Panc1 (cell line): Measurements from ENCODE around the gene ZNF324B. TPM values are rescaled to one million over a fixed set of nuclear protein-coding genes. Genes with fewer than 3 reads are reported as not detected.
"Not testable (repeated sequence)": the region's sequence is repeated elsewhere in the genome, so short reads cannot be mapped to it uniquely, and the experiment has no call there.

Source experiments
- ATAC-seq: fragments of 200-7000 bp; cut with Tn5 transposase; 2 replicates; pipeline ENCODE4 v1.9.1; 2020; ENCODE audit warnings: mild to moderate bottlenecking, moderate library complexity
- BruUV-seq: library from RNA; stranded (reverse); fragments of 400-500 nt; replicated peaks from 2 replicates; lab custom pipeline; 2021; lab: Mats Ljungman, UMichigan
- CTCF ChIA-PET: fragments of 300-600 bp; sonication (Branson Sonifier 250); formaldehyde crosslinking; loops from one replicate; lab custom pipeline; 2022; ENCODE audit warnings: antibody characterized with exemption; lab: Charles Lee
- POLR2A ChIA-PET: fragments of 300-600 bp; sonication (Branson Sonifier 250); formaldehyde crosslinking; loops from one replicate; lab custom pipeline; 2022; ENCODE audit warnings: antibody characterized with exemption; lab: Charles Lee
- DNase-seq: peaks from one replicate; pipeline ENCODE4 v3.0.0-alpha.2; 2010; ENCODE audit warnings: low read depth, low spot score
- H3K27ac ChIP-seq: 2 replicates; pipeline ENCODE4 v1.5.1; 2011; ENCODE audit warnings: mild to moderate bottlenecking, low read length, inconsistent platforms
- H3K27me3 ChIP-seq: fragments of 200-500 bp; sonication (Bioruptor generic); 2 replicates; pipeline ENCODE4 v1.6.0; 2014; ENCODE audit warnings: low read length, inconsistent platforms; ENCODE audit not compliant: control insufficient read depth, insufficient read depth
- H3K36me3 ChIP-seq: fragments of 200-500 bp; sonication (Bioruptor generic); 2 replicates; pipeline ENCODE4 v1.5.1; 2014; ENCODE audit warnings: inconsistent platforms, mild to moderate bottlenecking, low read length, moderate library complexity; ENCODE audit not compliant: control insufficient read depth, insufficient read depth
- H3K4me1 ChIP-seq: 2 replicates; pipeline ENCODE4 v1.5.1; 2011; ENCODE audit warnings: inconsistent platforms, mild to moderate bottlenecking, low read length, moderate library complexity; ENCODE audit not compliant: control insufficient read depth, insufficient read depth
- H3K4me3 ChIP-seq, 2 experiments: 2 replicates each; pipeline ENCODE4 v1.5.1; 2011 to 2012; ENCODE audit warnings: low read depth in 2 of 2, low read length in 2 of 2, mild to moderate bottlenecking in 2 of 2, inconsistent platforms in 1 of 2, moderate library complexity in 1 of 2
- H3K9me3 ChIP-seq: fragments of 200-500 bp; sonication (Bioruptor generic); 2 replicates; pipeline ENCODE4 v1.5.1; 2014; ENCODE audit warnings: low read depth, mild to moderate bottlenecking, inconsistent platforms, low read length, moderate library complexity; ENCODE audit not compliant: control insufficient read depth, insufficient read depth
- POLR2AphosphoS5 ChIP-seq: IDR thresholded peaks from 2 replicates; pipeline ENCODE4 v1.6.1; 2012; ENCODE audit warnings: mild to moderate bottlenecking, low read depth, low read length, moderate library complexity
- SIN3A ChIP-seq: IDR thresholded peaks from 2 replicates; pipeline ENCODE4 v1.6.1; 2012; ENCODE audit warnings: low read depth, mild to moderate bottlenecking, low read length, moderate library complexity, borderline replicate concordance; ENCODE audit not compliant: insufficient read depth
- TCF7L2 ChIP-seq: IDR thresholded peaks from 2 replicates; pipeline ENCODE4 v1.6.1; 2011; ENCODE audit warnings: mild to moderate bottlenecking, low read depth, low read length, inconsistent platforms
- in situ Hi-C: cut with HindIII; loops from 2 replicates; pipeline ENCODE4 v1.10.0; 2016; ENCODE audit warnings: low sequenced_read_pairs, low pct_unique_long_range_greater_than_20kb
- intact Hi-C: fragments of 100-400 bp; cut with micrococcal nuclease; formaldehyde crosslinking; loops from one replicate; pipeline ENCODE4 v1.10.0; 2022; ENCODE audit not compliant: unreplicated experiment
- total RNA-seq: library from RNA; stranded (reverse); gene quantifications from one replicate; pipeline ENCODE4 v1.2.1, GENCODE V29; 2021; ENCODE audit not compliant: unreplicated experiment
- TF ChIP-seq, protein P1 (sequence below): fragments of 450-650 bp; IDR thresholded peaks from 2 replicates; pipeline ENCODE4 v1.5.1; 2017; ENCODE audit warnings: mild to moderate bottlenecking
- TF ChIP-seq, protein P2 (sequence below), 2 experiments: IDR thresholded peaks; 2 replicates each; pipeline ENCODE4 v1.6.1; 2011 to 2012; ENCODE audit warnings: low read depth in 2 of 2, control low read depth in 1 of 2, low read length in 1 of 2, mild to moderate bottlenecking in 1 of 2, moderate library complexity in 1 of 2; ENCODE audit not compliant: insufficient read depth in 1 of 2

ZNF324B gene
- total RNA-seq, 1 experiment from 2014 or later = 7.8 TPM

DNA sequence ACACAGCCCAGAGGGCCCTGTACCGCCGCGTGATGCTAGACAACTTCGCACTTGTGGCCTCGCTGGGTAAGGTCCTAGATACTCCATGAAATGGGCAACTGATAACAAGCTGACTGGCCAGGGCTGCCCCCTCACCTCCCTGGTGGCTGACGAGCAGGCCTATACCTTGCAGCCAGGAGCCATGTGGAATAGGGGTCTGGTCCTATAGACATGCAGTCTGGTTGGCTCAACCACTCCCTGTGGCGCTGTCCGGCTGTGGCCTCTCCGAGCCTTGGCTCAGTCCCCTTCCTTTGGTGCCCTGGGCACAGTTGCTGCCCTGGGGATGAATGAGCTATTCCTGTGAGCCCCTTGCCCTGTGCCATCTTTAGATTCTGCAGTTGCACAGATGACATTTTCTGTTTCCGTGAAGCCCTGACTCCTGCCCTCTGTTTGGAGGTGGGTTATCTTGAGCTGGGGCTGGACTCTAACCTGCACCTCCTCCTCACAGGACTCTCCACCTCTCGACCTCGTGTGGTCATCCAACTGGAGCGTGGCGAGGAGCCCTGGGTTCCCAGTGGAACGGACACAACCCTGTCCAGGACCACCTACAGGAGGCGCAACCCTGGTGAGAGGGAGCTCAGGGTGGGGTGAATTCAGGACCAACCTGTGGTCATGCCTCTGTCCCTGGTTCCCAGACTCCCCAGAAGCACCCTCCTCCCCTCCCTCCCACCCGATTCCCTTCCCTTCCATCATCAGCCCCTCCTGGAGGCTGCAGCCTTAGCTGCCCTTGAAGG is 18.0 kb downstream of the ZNF324B start:
- no peak for ATAC-seq
- intact Hi-C loops (no loop called here), in situ Hi-C loops (no loop called here)
- Histone ChIP-seq H3K4me1 (peaks cover 3% of the 10 kb centered on the region; the same call in 1 of the 2 replicates), H3K27ac (no peak overlapping the region), H3K4me3 (no peak overlapping the region), H3K36me3 (no peaks in the 10 kb centered on the region), H3K27me3 (no peaks in the 10 kb centered on the region), H3K9me3 (no peaks in the 10 kb centered on the region)
- TF ChIP-seq SIN3A (no peak), TCF7L2 (no peak), POLR2AphosphoS5 (no peak)
- TF ChIP-seq, protein P1, sequence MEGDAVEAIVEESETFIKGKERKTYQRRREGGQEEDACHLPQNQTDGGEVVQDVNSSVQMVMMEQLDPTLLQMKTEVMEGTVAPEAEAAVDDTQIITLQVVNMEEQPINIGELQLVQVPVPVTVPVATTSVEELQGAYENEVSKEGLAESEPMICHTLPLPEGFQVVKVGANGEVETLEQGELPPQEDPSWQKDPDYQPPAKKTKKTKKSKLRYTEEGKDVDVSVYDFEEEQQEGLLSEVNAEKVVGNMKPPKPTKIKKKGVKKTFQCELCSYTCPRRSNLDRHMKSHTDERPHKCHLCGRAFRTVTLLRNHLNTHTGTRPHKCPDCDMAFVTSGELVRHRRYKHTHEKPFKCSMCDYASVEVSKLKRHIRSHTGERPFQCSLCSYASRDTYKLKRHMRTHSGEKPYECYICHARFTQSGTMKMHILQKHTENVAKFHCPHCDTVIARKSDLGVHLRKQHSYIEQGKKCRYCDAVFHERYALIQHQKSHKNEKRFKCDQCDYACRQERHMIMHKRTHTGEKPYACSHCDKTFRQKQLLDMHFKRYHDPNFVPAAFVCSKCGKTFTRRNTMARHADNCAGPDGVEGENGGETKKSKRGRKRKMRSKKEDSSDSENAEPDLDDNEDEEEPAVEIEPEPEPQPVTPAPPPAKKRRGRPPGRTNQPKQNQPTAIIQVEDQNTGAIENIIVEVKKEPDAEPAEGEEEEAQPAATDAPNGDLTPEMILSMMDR = no peak
- TF ChIP-seq, protein P2, sequence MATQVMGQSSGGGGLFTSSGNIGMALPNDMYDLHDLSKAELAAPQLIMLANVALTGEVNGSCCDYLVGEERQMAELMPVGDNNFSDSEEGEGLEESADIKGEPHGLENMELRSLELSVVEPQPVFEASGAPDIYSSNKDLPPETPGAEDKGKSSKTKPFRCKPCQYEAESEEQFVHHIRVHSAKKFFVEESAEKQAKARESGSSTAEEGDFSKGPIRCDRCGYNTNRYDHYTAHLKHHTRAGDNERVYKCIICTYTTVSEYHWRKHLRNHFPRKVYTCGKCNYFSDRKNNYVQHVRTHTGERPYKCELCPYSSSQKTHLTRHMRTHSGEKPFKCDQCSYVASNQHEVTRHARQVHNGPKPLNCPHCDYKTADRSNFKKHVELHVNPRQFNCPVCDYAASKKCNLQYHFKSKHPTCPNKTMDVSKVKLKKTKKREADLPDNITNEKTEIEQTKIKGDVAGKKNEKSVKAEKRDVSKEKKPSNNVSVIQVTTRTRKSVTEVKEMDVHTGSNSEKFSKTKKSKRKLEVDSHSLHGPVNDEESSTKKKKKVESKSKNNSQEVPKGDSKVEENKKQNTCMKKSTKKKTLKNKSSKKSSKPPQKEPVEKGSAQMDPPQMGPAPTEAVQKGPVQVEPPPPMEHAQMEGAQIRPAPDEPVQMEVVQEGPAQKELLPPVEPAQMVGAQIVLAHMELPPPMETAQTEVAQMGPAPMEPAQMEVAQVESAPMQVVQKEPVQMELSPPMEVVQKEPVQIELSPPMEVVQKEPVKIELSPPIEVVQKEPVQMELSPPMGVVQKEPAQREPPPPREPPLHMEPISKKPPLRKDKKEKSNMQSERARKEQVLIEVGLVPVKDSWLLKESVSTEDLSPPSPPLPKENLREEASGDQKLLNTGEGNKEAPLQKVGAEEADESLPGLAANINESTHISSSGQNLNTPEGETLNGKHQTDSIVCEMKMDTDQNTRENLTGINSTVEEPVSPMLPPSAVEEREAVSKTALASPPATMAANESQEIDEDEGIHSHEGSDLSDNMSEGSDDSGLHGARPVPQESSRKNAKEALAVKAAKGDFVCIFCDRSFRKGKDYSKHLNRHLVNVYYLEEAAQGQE (IDR thresholded peaks at IDR 0.05; ENCODE audit: insufficient read depth in 1 of 2, low read depth in 2 of 2, low read length in 1 of 2) = no peak
- ChIA-PET POLR2A (interaction anchor here (0.5 kb wide), 1 partner anchor 58 kb away, joined by 3 read pairs; no protein-coding TSS in a partner anchor), CTCF (no interaction called here)
- no TSS peak for BruUV-seq
- DNase-seq = no peak

DNA sequence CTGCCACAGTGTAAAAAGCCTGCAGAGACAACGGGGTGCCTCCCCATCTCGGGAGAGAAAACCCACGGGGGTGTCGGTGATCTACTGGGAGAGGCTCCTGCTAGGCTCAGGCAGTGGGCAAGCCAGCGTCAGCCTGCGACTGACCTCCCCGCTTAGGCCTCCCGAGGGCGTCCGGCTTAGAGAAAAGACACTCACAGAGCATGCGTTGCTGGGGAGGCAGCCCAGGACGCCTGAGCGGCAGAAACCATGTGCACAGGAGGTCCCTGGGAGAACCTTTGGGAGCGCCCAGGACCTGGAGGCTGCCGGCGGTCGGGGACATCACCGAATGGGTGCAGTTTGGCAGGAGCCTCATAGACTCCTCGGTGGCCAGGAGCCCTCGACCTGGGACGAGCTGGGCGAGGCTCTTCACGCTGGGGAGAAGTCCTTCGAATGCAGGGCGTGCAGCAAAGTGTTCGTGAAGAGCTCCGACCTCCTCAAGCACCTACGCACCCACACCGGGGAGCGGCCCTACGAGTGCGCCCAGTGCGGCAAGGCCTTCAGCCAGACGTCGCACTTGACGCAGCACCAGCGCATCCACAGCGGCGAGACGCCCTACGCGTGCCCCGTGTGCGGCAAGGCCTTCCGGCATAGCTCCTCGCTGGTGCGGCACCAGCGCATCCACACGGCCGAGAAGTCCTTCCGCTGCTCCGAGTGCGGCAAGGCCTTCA is 19.6 kb downstream of the ZNF324B start:
- H3K9me3 ChIP-seq, DNase-seq, BruUV-seq, POLR2A ChIA-PET, H3K36me3 ChIP-seq, CTCF ChIA-PET, H3K27ac ChIP-seq, H3K27me3 ChIP-seq, in situ Hi-C loops, intact Hi-C loops, ATAC-seq, H3K4me3 ChIP-seq: not testable (repeated sequence)
- H3K4me1 ChIP-seq = peaks cover 12% of the 10 kb centered on the region

DNA sequence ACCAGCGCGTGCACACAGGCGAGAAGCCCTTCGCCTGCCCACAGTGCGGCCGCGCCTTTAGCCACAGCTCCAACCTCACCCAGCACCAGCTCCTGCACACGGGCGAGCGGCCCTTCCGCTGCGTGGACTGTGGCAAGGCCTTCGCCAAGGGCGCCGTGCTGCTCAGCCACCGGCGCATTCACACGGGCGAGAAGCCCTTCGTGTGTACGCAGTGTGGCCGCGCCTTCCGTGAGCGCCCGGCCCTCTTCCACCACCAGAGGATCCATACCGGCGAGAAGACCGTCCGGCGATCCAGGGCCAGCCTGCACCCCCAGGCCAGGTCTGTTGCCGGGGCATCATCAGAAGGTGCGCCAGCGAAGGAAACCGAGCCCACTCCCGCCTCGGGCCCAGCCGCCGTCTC is 20.3 kb downstream of the ZNF324B start:
- no TSS peak for BruUV-seq
- TF ChIP-seq, protein P1 = no peak
- no peak for TF ChIP-seq TCF7L2
- CTCF ChIA-PET = no interaction called here
- DNase-seq = no peak
- POLR2A ChIA-PET = no interaction called here
- no peak overlapping the region for H3K27ac ChIP-seq
- no peaks in the 10 kb centered on the region for H3K27me3 ChIP-seq
- no peak overlapping the region for H3K4me3 ChIP-seq
- peaks cover 10% of the 10 kb centered on the region for H3K4me1 ChIP-seq
- in situ Hi-C loops = no loop called here
- H3K36me3 ChIP-seq = no peaks in the 10 kb centered on the region
- no peak for ATAC-seq
- intact Hi-C loops = no loop called here
- no peaks in the 10 kb centered on the region for H3K9me3 ChIP-seq
